ENCODE measurements around the gene LMNTD1.

DNA sequence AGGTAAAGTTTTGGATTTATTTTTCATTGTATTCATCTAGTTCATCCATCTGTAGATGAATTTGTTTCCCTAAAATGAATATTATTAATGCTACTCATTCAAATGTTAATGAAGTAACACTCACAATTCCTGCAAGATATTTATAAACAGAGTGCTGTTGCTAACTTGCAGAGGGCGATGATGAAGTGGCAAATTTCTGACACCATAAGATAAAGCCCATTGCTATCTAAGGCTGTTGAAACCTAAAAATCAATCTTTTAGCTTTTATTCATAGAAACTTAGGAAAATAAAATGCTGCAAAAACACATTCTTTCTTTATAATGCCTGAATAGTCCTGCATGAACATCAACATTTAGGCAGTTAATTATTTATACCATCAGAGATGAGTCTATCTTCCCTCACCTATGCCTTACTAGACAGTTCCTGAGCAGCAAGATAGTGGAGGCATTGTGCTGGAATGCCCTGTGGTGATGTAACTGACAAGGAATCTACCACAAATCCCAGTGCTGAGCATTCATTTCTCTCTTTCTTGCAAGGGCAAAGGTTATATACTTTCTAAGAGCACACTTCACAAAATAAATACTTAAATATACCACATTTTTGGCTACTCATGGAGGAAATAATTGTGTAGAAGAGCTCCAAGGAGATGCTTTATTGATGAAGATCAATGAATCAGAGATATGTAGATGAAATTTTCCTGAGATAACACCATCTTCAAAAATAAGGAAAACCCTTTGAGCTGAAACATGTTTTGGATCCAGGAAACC lies 57.6 kb downstream of the LMNTD1 start:
- TF ChIP-seq, protein P1, sequence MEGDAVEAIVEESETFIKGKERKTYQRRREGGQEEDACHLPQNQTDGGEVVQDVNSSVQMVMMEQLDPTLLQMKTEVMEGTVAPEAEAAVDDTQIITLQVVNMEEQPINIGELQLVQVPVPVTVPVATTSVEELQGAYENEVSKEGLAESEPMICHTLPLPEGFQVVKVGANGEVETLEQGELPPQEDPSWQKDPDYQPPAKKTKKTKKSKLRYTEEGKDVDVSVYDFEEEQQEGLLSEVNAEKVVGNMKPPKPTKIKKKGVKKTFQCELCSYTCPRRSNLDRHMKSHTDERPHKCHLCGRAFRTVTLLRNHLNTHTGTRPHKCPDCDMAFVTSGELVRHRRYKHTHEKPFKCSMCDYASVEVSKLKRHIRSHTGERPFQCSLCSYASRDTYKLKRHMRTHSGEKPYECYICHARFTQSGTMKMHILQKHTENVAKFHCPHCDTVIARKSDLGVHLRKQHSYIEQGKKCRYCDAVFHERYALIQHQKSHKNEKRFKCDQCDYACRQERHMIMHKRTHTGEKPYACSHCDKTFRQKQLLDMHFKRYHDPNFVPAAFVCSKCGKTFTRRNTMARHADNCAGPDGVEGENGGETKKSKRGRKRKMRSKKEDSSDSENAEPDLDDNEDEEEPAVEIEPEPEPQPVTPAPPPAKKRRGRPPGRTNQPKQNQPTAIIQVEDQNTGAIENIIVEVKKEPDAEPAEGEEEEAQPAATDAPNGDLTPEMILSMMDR (IDR thresholded peaks at IDR 0.05): no peak
- TF ChIP-seq POLR2A (IDR thresholded peaks at IDR 0.05) (no peak), POLR2AphosphoS5 (IDR thresholded peaks at IDR 0.05) (no peak)

Measured in upper lobe of left lung (tissue), 4 donors.